Measurements from ENCODE around the gene CWC27.

- no peak for TF ChIP-seq POLR2A (IDR thresholded peaks at IDR 0.05; ENCODE audit: low read depth, low read length)
- TF ChIP-seq TAF1 (IDR thresholded peaks at IDR 0.05; ENCODE audit: low read depth, low read length) = no peak
Measured at GRCh38 chr5:64838376-64838775, 69.6 kb downstream of the CWC27 start.
